Right lobe of liver (tissue), 6 donors: ENCODE results near the gene ADIPOR1. TPM values are rescaled to one million over a fixed set of nuclear protein-coding genes. Genes with fewer than 3 reads are reported as not detected.

Source experiments
- ATAC-seq, 4 donors: fragments of 200-7000 bp; cut with Tn5 transposase; one replicate each; pipeline ENCODE4 v1.9.1; 2020; ENCODE audit warnings: mild to moderate bottlenecking in 4 of 4, moderate library complexity in 4 of 4
- DNase-seq, 3 donors: peaks; one replicate each; pipeline ENCODE4 v3.0.0-alpha.2; 2020
- H3K27ac ChIP-seq, 3 donors: fragments of 200-600 bp; one replicate each; pipeline ENCODE4 v1.8.0; 2022
- H3K27me3 ChIP-seq, 2 donors: fragments of 200-600 bp; one replicate each; pipeline ENCODE4 v1.8.0; 2022
- H3K36me3 ChIP-seq, 4 donors: fragments of 200-600 bp; sonication (generic) in 1 of 4; one replicate each; pipeline versions ENCODE4 v1.5.1 to v1.8.0; 2017 to 2022; ENCODE audit warnings: control low read depth in 1 of 4
- H3K4me1 ChIP-seq, 4 donors: fragments of 200-600 bp; sonication (generic) in 1 of 4; one replicate each; pipeline versions ENCODE4 v1.5.1 to v1.8.0; 2017 to 2022; ENCODE audit warnings: control low read depth in 1 of 4
- H3K4me3 ChIP-seq, 3 donors: fragments of 200-600 bp; one replicate each; pipeline ENCODE4 v1.8.0; 2022
- H3K9me3 ChIP-seq, 4 donors: fragments of 200-600 bp; sonication (generic) in 1 of 4; one replicate each; pipeline versions ENCODE4 v1.5.1 to v1.8.0; 2017 to 2022; ENCODE audit warnings: control low read depth in 1 of 4
- CTCF ChIP-seq, 4 donors: fragments of 200-600 bp in 3 of 4; fragments of 450-650 bp in 1 of 4; IDR thresholded peaks; one replicate each; pipeline versions ENCODE4 v1.5.1 to v1.8.0; 2016 to 2022; ENCODE audit warnings: antibody characterized with exemption in 4 of 4, mild to moderate bottlenecking in 2 of 4
- POLR2A ChIP-seq: fragments of 450-650 bp; IDR thresholded peaks from one replicate; pipeline ENCODE4 v1.6.1; 2017; ENCODE audit warnings: antibody characterized with exemption, mild to moderate bottlenecking
- WGBS: methylation state at CpG from one replicate; pipeline ENCODE4 v1.1.6; 2018; ENCODE audit warnings: low coverage, low lambda C conversion rate; ENCODE audit not compliant: insufficient coverage; ENCODE audit errors: missing lambda C conversion rate; 5-methylcytosine and 5-hydroxymethylcytosine counted together
- intact Hi-C, 2 donors: fragments of 100-400 bp; cut with DNase I; formaldehyde crosslinking; loops; one replicate each; pipeline versions ENCODE4 v1.11.2 to v1.14.1; 2022
- total RNA-seq, 6 experiments: library from RNA; depleted of rRNA in 2 of 6; stranded (reverse); fragments of >200 nt in 2 of 6; fragmentation: NEBNext Ultra II Directional in 3 of 6; extraction: Animal tissue kit (Norgen Biotek cat#: 25700) in 3 of 6; gene quantifications; one replicate each; pipeline versions ENCODE4 v1.1.0 to v1.2.4, GENCODE V29; 2016 to 2023
- donor health status: DM: no; HTN: yes; CAD: no.
- donor health status: DM: no; HTN: no; CAD: no.
- donor health status: DM: no; HTN: no; CAD: no.
- donor health status: DM: no; HTN: yes; CAD: no.
- donor health status: DM: no; HTN: yes; CAD: no.

ADIPOR1 gene
- total RNA-seq, 6 experiments from 2014 or later: 49.3 to 88.3 (median 61.1) TPM

DNA sequence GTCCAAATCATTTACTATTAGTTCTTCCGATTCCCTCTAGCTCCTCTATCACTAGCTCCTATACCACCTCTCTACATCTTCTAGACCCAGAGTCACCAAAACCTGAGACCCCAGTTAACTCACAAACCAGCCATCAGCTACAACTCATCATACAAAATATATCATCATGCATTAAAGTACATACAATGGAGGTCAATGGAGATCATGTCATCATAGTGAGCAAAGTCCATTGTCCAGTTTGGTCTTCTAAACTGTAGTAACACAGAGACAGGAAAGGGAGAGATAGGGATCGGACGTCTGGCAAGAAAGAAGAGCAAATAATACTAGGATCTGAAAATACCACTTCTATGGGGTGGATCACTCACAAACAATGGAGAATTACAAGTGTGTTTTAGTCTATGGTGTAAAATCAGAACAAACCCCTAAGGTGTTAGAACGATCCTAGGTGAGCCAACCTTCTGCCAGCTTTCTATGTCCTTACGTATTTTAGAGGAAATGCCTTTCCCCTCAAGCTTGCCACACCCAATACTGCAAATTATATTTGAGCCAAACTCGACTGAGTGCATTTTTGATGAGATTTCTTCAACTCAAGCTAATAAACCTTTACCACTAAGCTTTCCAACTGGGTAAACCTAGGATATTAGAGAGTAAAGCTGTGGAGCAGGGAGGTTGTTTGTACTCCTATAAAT lies 3.9 kb downstream of the ADIPOR1 start:
- WGBS: 44% methylated on average over 6 of the region's 6 CpGs
- intact Hi-C loops: no loop called here
- Histone ChIP-seq H3K4me1 (peaks cover 0 to 33% (median 14%) of the 10 kb centered on the region in 4 donors), H3K4me3 (no peak overlapping the region), H3K36me3 (peaks cover 0 to 14% (median 2%) of the 10 kb centered on the region in 4 donors), H3K27me3 (no peaks in the 10 kb centered on the region), H3K27ac (peak overlapping the region in 1 of 3 donors; percentile 17), H3K9me3 (no peaks in the 10 kb centered on the region)
- DNase-seq: no peak
- no peak for ATAC-seq
- TF ChIP-seq POLR2A: no peak
- no peak for TF ChIP-seq CTCF (IDR thresholded peaks at IDR 0.05)

DNA sequence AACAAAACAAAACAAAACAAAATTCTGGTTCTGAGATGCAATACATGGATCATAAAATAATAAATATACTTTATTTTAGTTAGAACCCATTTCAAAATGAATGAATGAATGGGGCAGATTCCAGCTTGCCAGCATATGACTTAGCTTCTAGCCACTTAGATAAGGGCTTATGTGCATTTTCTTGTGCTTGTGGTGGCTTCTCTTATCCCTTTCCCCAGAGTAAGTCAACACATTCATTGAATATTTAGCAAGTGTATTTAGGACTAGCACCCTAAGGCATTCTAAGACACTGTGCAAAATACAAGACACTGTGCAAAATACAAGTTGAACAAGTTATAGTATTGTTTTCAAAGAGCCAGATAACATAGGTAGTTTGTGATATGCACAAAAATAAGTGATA lies 4.7 kb downstream of the ADIPOR1 start:
- ATAC-seq: no peak
- H3K9me3 ChIP-seq: no peaks in the 10 kb centered on the region
- peaks cover 0 to 33% (median 14%) of the 10 kb centered on the region in 4 donors for H3K4me1 ChIP-seq
- peaks cover 0 to 17% (median 3%) of the 10 kb centered on the region in 4 donors for H3K36me3 ChIP-seq
- TF ChIP-seq CTCF (IDR thresholded peaks at IDR 0.05) (no peak), POLR2A (no peak)
- H3K27ac ChIP-seq: peak overlapping the region in 1 of 3 donors; percentile 12
- H3K4me3 ChIP-seq: no peak overlapping the region
- no peaks in the 10 kb centered on the region for H3K27me3 ChIP-seq
- DNase-seq: no peak
- intact Hi-C loops: no loop called here

DNA sequence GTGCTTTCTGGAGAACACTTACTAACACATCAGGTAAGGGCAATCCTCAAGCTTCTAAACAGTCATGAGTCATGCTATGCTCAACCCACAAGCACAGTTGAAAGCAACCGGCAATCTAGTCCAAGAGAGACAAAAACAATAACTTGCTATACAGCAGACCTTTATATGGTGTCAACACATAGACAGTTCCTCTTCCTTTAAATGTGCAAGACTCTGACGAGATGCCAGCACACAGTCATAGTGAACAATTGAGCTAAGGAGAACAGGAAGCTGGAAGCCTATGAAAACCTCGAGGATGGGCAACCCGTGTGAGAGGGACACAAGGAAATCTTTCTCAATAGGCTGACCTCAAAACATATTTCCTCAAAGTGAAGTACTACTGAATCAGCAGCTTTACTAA lies 5.3 kb downstream of the ADIPOR1 start:
- peak overlapping the region; percentile 9 to 23 (median 22) for H3K27ac ChIP-seq
- WGBS: 49% methylated on average over 4 of the region's 4 CpGs
- peaks cover 0 to 33% (median 14%) of the 10 kb centered on the region in 4 donors for H3K4me1 ChIP-seq
- no peaks in the 10 kb centered on the region for H3K27me3 ChIP-seq
- intact Hi-C loops: no loop called here
- TF ChIP-seq POLR2A: no peak
- TF ChIP-seq CTCF (IDR thresholded peaks at IDR 0.05): no peak
- H3K9me3 ChIP-seq: no peaks in the 10 kb centered on the region
- H3K4me3 ChIP-seq: no peak overlapping the region
- DNase-seq (peak in 1 of 3 donors; percentile 28), ATAC-seq (peak; percentile 61 to 71 (median 70))
- peaks cover 0 to 23% (median 7%) of the 10 kb centered on the region in 4 donors for H3K36me3 ChIP-seq

DNA sequence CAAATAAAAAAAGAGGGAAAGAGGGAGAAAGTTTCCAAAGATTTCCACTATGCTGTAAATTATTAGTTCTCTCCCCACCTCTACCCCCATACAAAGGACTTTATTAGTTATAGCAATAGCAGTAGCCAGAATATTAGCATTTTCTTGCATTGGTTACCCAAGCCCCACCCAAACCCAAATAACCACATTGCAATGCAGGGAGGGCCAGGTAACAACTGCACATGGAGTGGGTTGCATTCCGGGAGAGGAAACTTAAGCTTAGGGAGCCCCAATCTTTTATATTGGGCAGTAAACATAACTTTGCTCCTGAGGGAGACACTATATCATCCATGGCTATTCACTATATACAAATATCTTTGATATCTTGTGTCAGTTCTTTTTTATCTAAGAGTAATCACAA lies 6.0 kb downstream of the ADIPOR1 start:
- H3K4me3 ChIP-seq: no peak overlapping the region
- no peaks in the 10 kb centered on the region for H3K27me3 ChIP-seq
- peaks cover 0 to 29% (median 13%) of the 10 kb centered on the region in 4 donors for H3K4me1 ChIP-seq
- H3K9me3 ChIP-seq: no peaks in the 10 kb centered on the region
- H3K27ac ChIP-seq: peak overlapping the region; percentile 9 to 23 (median 22)
- intact Hi-C loops: no loop called here
- H3K36me3 ChIP-seq: peaks cover 0 to 30% (median 8%) of the 10 kb centered on the region in 4 donors
- TF ChIP-seq CTCF (IDR thresholded peaks at IDR 0.05) (no peak), POLR2A (no peak)
- DNase-seq: no peak
- no peak for ATAC-seq
- 83% methylated on average over 1 of the region's 1 CpG for WGBS
